Caco-2 (cell line): ENCODE measurements around the gene HSPB9. TPM values are rescaled to one million over a fixed set of nuclear protein-coding genes. Genes with fewer than 3 reads are reported as not detected.

Experiments
- BruUV-seq: library from RNA; stranded (reverse); fragments of 400-500 nt; replicated peaks from 2 replicates; lab custom pipeline; 2021; lab: Mats Ljungman, UMichigan
- CTCF ChIA-PET: fragments of 300-600 bp; sonication (Branson Sonifier 250); formaldehyde crosslinking; loops from one replicate; lab custom pipeline; 2022; ENCODE audit warnings: antibody characterized with exemption; lab: Charles Lee
- POLR2A ChIA-PET: fragments of 300-600 bp; sonication (Branson Sonifier 250); formaldehyde crosslinking; loops from one replicate; lab custom pipeline; 2022; ENCODE audit warnings: antibody characterized with exemption; lab: Charles Lee
- DNase-seq, 2 experiments: peaks; one replicate each; pipeline versions ENCODE4 v3.0.0 to v3.0.0-alpha.2; 2020 to 2022
- H3K27me3 ChIP-seq: replicated peaks from 2 replicates; pipeline ENCODE4 v1.6.0; 2011; ENCODE audit warnings: low read length; ENCODE audit not compliant: control insufficient read depth, insufficient read depth
- H3K36me3 ChIP-seq: 2 replicates; pipeline ENCODE4 v1.5.1; 2011; ENCODE audit warnings: low read length; ENCODE audit not compliant: control insufficient read depth, insufficient read depth
- H3K4me1 ChIP-seq: fragments of 250-450 bp; sonication (Bioruptor Pico); 2 replicates; pipeline ENCODE4 v1.5.1; 2020; ENCODE audit warnings: mild to moderate bottlenecking
- H3K4me3 ChIP-seq: 2 replicates; pipeline ENCODE4 v1.5.1; 2011; ENCODE audit warnings: low read depth, mild to moderate bottlenecking, control low read depth, low read length
- H3K9me3 ChIP-seq: fragments of 250-450 bp; sonication (Bioruptor Pico); 2 replicates; pipeline ENCODE4 v1.5.1; 2020; ENCODE audit warnings: mild to moderate bottlenecking, moderate library complexity
- H3K27ac Mint-ChIP-seq: one replicate; pipeline ENCODE4 v1.8.0; 2022; ENCODE audit warnings: mixed read lengths; ENCODE audit not compliant: unreplicated experiment
- H3K27me3 Mint-ChIP-seq: one replicate; pipeline ENCODE4 v1.8.0; 2022; ENCODE audit warnings: mixed read lengths; ENCODE audit not compliant: insufficient read depth, unreplicated experiment
- H3K36me3 Mint-ChIP-seq: one replicate; pipeline ENCODE4 v1.8.0; 2022; ENCODE audit warnings: mild to moderate bottlenecking, mixed read lengths; ENCODE audit not compliant: insufficient read depth, unreplicated experiment
- H3K4me1 Mint-ChIP-seq: one replicate; pipeline ENCODE4 v1.8.0; 2022; ENCODE audit warnings: low read depth, mixed read lengths; ENCODE audit not compliant: unreplicated experiment
- H3K4me3 Mint-ChIP-seq: one replicate; pipeline ENCODE4 v1.8.0; 2022; ENCODE audit warnings: mild to moderate bottlenecking, moderate library complexity, mixed read lengths; ENCODE audit not compliant: unreplicated experiment
- H3K9me3 Mint-ChIP-seq: one replicate; pipeline ENCODE4 v1.8.0; 2022; ENCODE audit warnings: mixed read lengths; ENCODE audit not compliant: unreplicated experiment
- intact Hi-C: fragments of 100-400 bp; cut with micrococcal nuclease; formaldehyde crosslinking; loops from one replicate; pipeline ENCODE4 v1.10.0; 2022; ENCODE audit not compliant: unreplicated experiment
- total RNA-seq: library from RNA; stranded (reverse); gene quantifications from 2 replicates; pipeline ENCODE4 v1.2.3, GENCODE V29; 2022
- TF ChIP-seq, protein P1 (sequence below), 2 experiments: fragments of 200-600 bp in 1 of 2; IDR thresholded peaks; 1 replicate in 1 of 2; 2 replicates in 1 of 2; pipeline versions ENCODE4 v1.5.1 to v1.8.0; 2011 to 2022; ENCODE audit warnings: antibody characterized with exemption in 1 of 2, control low read depth in 1 of 2, inconsistent platforms in 1 of 2, low read depth in 1 of 2, low read length in 1 of 2, mild to moderate bottlenecking in 1 of 2, moderate library complexity in 1 of 2; ENCODE audit not compliant: insufficient read depth in 1 of 2, severe bottlenecking in 1 of 2, unreplicated experiment in 1 of 2

The HSPB9 gene
- total RNA-seq, 1 experiment from 2014 or later, result not detected

GRCh38 chr17:42101513-42102292, 20.9 kb upstream of the HSPB9 start:
- no peaks in the 10 kb centered on the region for H3K9me3 Mint-ChIP-seq
- DNase-seq, result peak; percentile 74 to 84
- no peaks in the 10 kb centered on the region for H3K9me3 ChIP-seq
- no peak overlapping the region for H3K4me3 Mint-ChIP-seq
- peaks cover 3% of the 10 kb centered on the region for H3K27me3 Mint-ChIP-seq
- TF ChIP-seq, protein P1, sequence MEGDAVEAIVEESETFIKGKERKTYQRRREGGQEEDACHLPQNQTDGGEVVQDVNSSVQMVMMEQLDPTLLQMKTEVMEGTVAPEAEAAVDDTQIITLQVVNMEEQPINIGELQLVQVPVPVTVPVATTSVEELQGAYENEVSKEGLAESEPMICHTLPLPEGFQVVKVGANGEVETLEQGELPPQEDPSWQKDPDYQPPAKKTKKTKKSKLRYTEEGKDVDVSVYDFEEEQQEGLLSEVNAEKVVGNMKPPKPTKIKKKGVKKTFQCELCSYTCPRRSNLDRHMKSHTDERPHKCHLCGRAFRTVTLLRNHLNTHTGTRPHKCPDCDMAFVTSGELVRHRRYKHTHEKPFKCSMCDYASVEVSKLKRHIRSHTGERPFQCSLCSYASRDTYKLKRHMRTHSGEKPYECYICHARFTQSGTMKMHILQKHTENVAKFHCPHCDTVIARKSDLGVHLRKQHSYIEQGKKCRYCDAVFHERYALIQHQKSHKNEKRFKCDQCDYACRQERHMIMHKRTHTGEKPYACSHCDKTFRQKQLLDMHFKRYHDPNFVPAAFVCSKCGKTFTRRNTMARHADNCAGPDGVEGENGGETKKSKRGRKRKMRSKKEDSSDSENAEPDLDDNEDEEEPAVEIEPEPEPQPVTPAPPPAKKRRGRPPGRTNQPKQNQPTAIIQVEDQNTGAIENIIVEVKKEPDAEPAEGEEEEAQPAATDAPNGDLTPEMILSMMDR (IDR thresholded peaks at IDR 0.05; ENCODE audit: insufficient read depth in 1 of 2, low read depth in 1 of 2, low read length in 1 of 2, severe bottlenecking in 1 of 2, unreplicated experiment in 1 of 2), result peak; percentile 84 to 89
- no peak overlapping the region for H3K27ac Mint-ChIP-seq
- ChIA-PET POLR2A (interaction anchor here (0.5 kb wide), 1 partner anchor 54 kb away, joined by 3 read pairs; no protein-coding TSS in a partner anchor), CTCF (interaction anchor here (0.5 to 1.5 kb wide), 8 partner anchors 14 to 190 kb away, joined by 3 to 9 read pairs (median 4); no protein-coding TSS in a partner anchor)
- H3K4me1 ChIP-seq, result peaks cover 8% of the 10 kb centered on the region
- no TSS peak for BruUV-seq
- H3K27me3 ChIP-seq, result 0 out of 2 replicates have a peak, but pooled peaks cover 2% of the 10 kb centered on the region
- no peaks in the 10 kb centered on the region for H3K36me3 ChIP-seq
- no peak overlapping the region for H3K4me3 ChIP-seq
- H3K4me1 Mint-ChIP-seq, result no peaks in the 10 kb centered on the region
- intact Hi-C loops, result loop anchor here (1.0 to 2.0 kb wide), 3 partner anchors 34 to 138 kb away; no protein-coding TSS in a partner anchor
- no peaks in the 10 kb centered on the region for H3K36me3 Mint-ChIP-seq

GRCh38 chr17:42103221-42103954, 19.2 kb upstream of the HSPB9 start:
- TF ChIP-seq, protein P1 (IDR thresholded peaks at IDR 0.05; ENCODE audit: insufficient read depth in 1 of 2, low read depth in 1 of 2, low read length in 1 of 2, severe bottlenecking in 1 of 2, unreplicated experiment in 1 of 2), result no peak
- CTCF ChIA-PET, result interaction anchor here (0.7 to 2.3 kb wide), 2 partner anchors 26 to 36 kb away, joined by 4 to 7 read pairs; no protein-coding TSS in a partner anchor
- Histone ChIP-seq H3K4me3 (no peak overlapping the region), H3K4me1 (no peaks in the 10 kb centered on the region), H3K9me3 (no peaks in the 10 kb centered on the region), H3K27me3 (no peaks in the 10 kb centered on the region), H3K36me3 (no peaks in the 10 kb centered on the region)
- Mint-ChIP-seq H3K27me3 (peaks cover 3% of the 10 kb centered on the region), H3K4me1 (no peaks in the 10 kb centered on the region), H3K27ac (no peak overlapping the region), H3K36me3 (no peaks in the 10 kb centered on the region), H3K9me3 (no peaks in the 10 kb centered on the region), H3K4me3 (no peak overlapping the region)
- POLR2A ChIA-PET, result interaction anchor here (0.6 to 0.7 kb wide), 2 partner anchors 38 to 120 kb away, joined by 3 to 8 read pairs; no protein-coding TSS in a partner anchor
- DNase-seq, result no peak
- intact Hi-C loops, result no loop called here
- BruUV-seq, result no TSS peak

DNA sequence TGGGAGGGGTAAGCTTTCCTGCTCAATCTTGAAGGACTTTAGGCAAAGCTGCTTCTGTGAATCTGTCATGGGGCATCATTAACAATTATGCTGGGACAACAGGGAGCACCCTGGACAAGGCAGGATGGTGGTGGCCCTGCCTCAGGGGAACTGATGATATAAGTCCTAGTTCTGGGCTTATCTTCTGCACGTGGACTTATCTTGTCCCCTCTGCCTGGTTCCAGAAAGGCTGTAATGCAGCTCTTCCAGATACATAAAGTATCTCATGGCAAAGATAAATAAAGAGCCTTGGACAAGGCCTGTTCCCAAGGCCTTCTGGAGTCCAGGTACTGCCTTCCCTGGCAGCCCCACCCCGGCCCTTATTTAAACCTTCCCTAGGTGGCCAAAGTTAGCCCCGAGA, 18.3 kb upstream of the HSPB9 start:
- CTCF ChIA-PET, result interaction anchor here (2.3 kb wide), 1 partner anchor 37 kb away, joined by 7 read pairs; no protein-coding TSS in a partner anchor

More for the DNA sequence above, 18.3 kb upstream of the HSPB9 start:
- Mint-ChIP-seq H3K27ac (no peak overlapping the region), H3K27me3 (peaks cover 3% of the 10 kb centered on the region), H3K36me3 (no peaks in the 10 kb centered on the region), H3K4me3 (no peak overlapping the region), H3K9me3 (no peaks in the 10 kb centered on the region), H3K4me1 (no peaks in the 10 kb centered on the region)
- Histone ChIP-seq H3K4me1 (no peaks in the 10 kb centered on the region), H3K36me3 (no peaks in the 10 kb centered on the region), H3K9me3 (no peaks in the 10 kb centered on the region), H3K4me3 (no peak overlapping the region), H3K27me3 (no peaks in the 10 kb centered on the region)
- POLR2A ChIA-PET, result no interaction called here
- BruUV-seq, result no TSS peak
- TF ChIP-seq, protein P1 (IDR thresholded peaks at IDR 0.05; ENCODE audit: insufficient read depth in 1 of 2, low read depth in 1 of 2, low read length in 1 of 2, severe bottlenecking in 1 of 2, unreplicated experiment in 1 of 2), result no peak
- DNase-seq, result no peak
- intact Hi-C loops, result no loop called here
